Panc1 (cell line): ENCODE measurements around the gene ERC2. TPM values are rescaled to one million over a fixed set of nuclear protein-coding genes. Genes with fewer than 3 reads are reported as not detected.

Source experiments
- ATAC-seq: fragments of 200-7000 bp; cut with Tn5 transposase; 2 replicates; pipeline ENCODE4 v1.9.1; 2020; ENCODE audit warnings: mild to moderate bottlenecking, moderate library complexity
- BruUV-seq: library from RNA; stranded (reverse); fragments of 400-500 nt; replicated peaks from 2 replicates; lab custom pipeline; 2021; lab: Mats Ljungman, UMichigan
- CTCF ChIA-PET: fragments of 300-600 bp; sonication (Branson Sonifier 250); formaldehyde crosslinking; loops from one replicate; lab custom pipeline; 2022; ENCODE audit warnings: antibody characterized with exemption; lab: Charles Lee
- POLR2A ChIA-PET: fragments of 300-600 bp; sonication (Branson Sonifier 250); formaldehyde crosslinking; loops from one replicate; lab custom pipeline; 2022; ENCODE audit warnings: antibody characterized with exemption; lab: Charles Lee
- DNase-seq: peaks from one replicate; pipeline ENCODE4 v3.0.0-alpha.2; 2010; ENCODE audit warnings: low read depth, low spot score
- H3K27ac ChIP-seq: 2 replicates; pipeline ENCODE4 v1.5.1; 2011; ENCODE audit warnings: mild to moderate bottlenecking, low read length, inconsistent platforms
- H3K27me3 ChIP-seq: fragments of 200-500 bp; sonication (Bioruptor generic); 2 replicates; pipeline ENCODE4 v1.6.0; 2014; ENCODE audit warnings: low read length, inconsistent platforms; ENCODE audit not compliant: control insufficient read depth, insufficient read depth
- H3K36me3 ChIP-seq: fragments of 200-500 bp; sonication (Bioruptor generic); 2 replicates; pipeline ENCODE4 v1.5.1; 2014; ENCODE audit warnings: inconsistent platforms, mild to moderate bottlenecking, low read length, moderate library complexity; ENCODE audit not compliant: control insufficient read depth, insufficient read depth
- H3K4me1 ChIP-seq: 2 replicates; pipeline ENCODE4 v1.5.1; 2011; ENCODE audit warnings: inconsistent platforms, mild to moderate bottlenecking, low read length, moderate library complexity; ENCODE audit not compliant: control insufficient read depth, insufficient read depth
- H3K4me3 ChIP-seq, 2 experiments: 2 replicates each; pipeline ENCODE4 v1.5.1; 2011 to 2012; ENCODE audit warnings: low read depth in 2 of 2, low read length in 2 of 2, mild to moderate bottlenecking in 2 of 2, inconsistent platforms in 1 of 2, moderate library complexity in 1 of 2
- H3K9me3 ChIP-seq: fragments of 200-500 bp; sonication (Bioruptor generic); 2 replicates; pipeline ENCODE4 v1.5.1; 2014; ENCODE audit warnings: low read depth, mild to moderate bottlenecking, inconsistent platforms, low read length, moderate library complexity; ENCODE audit not compliant: control insufficient read depth, insufficient read depth
- CTCF ChIP-seq: fragments of 450-650 bp; IDR thresholded peaks from 2 replicates; pipeline ENCODE4 v1.5.1; 2017; ENCODE audit warnings: mild to moderate bottlenecking
- POLR2AphosphoS5 ChIP-seq: IDR thresholded peaks from 2 replicates; pipeline ENCODE4 v1.6.1; 2012; ENCODE audit warnings: mild to moderate bottlenecking, low read depth, low read length, moderate library complexity
- SIN3A ChIP-seq: IDR thresholded peaks from 2 replicates; pipeline ENCODE4 v1.6.1; 2012; ENCODE audit warnings: low read depth, mild to moderate bottlenecking, low read length, moderate library complexity, borderline replicate concordance; ENCODE audit not compliant: insufficient read depth
- TCF7L2 ChIP-seq: IDR thresholded peaks from 2 replicates; pipeline ENCODE4 v1.6.1; 2011; ENCODE audit warnings: mild to moderate bottlenecking, low read depth, low read length, inconsistent platforms
- in situ Hi-C: cut with HindIII; loops from 2 replicates; pipeline ENCODE4 v1.10.0; 2016; ENCODE audit warnings: low sequenced_read_pairs, low pct_unique_long_range_greater_than_20kb
- intact Hi-C: fragments of 100-400 bp; cut with micrococcal nuclease; formaldehyde crosslinking; loops from one replicate; pipeline ENCODE4 v1.10.0; 2022; ENCODE audit not compliant: unreplicated experiment
- total RNA-seq: library from RNA; stranded (reverse); gene quantifications from one replicate; pipeline ENCODE4 v1.2.1, GENCODE V29; 2021; ENCODE audit not compliant: unreplicated experiment
- TF ChIP-seq, protein P1 (sequence below), 2 experiments: IDR thresholded peaks; 2 replicates each; pipeline ENCODE4 v1.6.1; 2011 to 2012; ENCODE audit warnings: low read depth in 2 of 2, control low read depth in 1 of 2, low read length in 1 of 2, mild to moderate bottlenecking in 1 of 2, moderate library complexity in 1 of 2; ENCODE audit not compliant: insufficient read depth in 1 of 2

ERC2 gene
- total RNA-seq, 1 experiment from 2014 or later, result 0.33 TPM

DNA sequence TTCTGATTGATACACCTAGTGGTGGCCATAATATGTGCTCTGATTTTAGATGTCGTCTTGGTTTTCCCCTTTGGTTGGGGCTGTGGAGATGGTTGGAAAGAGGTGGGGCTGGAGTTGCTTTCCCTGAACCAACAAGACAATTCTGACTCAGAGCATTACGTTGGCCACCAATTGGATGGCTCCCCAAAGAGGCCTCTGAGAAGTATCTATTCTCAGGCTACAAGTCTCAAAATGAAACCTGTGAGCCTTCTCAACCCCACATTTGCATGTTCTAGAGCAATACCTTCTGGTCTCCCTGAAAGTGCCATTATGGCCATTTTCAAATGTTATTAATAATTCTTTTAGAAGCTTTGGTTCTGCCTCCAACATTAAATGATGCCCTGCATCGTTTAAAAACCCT lies 792.8 kb downstream of the ERC2 start:
- no TSS peak for BruUV-seq

GRCh38 chr3:55673764-55674163 lies 794.5 kb downstream of the ERC2 start:
- ChIA-PET CTCF (no interaction called here), POLR2A (no interaction called here)
- Histone ChIP-seq H3K4me3 (no peak overlapping the region), H3K27ac (no peak overlapping the region), H3K27me3 (no peaks in the 10 kb centered on the region), H3K9me3 (no peaks in the 10 kb centered on the region), H3K36me3 (no peaks in the 10 kb centered on the region), H3K4me1 (no peaks in the 10 kb centered on the region)
- in situ Hi-C loops (no loop called here), intact Hi-C loops (no loop called here)
- BruUV-seq, result no TSS peak
- no peak for TF ChIP-seq SIN3A
- TF ChIP-seq POLR2AphosphoS5, result no peak
- TF ChIP-seq, protein P1, sequence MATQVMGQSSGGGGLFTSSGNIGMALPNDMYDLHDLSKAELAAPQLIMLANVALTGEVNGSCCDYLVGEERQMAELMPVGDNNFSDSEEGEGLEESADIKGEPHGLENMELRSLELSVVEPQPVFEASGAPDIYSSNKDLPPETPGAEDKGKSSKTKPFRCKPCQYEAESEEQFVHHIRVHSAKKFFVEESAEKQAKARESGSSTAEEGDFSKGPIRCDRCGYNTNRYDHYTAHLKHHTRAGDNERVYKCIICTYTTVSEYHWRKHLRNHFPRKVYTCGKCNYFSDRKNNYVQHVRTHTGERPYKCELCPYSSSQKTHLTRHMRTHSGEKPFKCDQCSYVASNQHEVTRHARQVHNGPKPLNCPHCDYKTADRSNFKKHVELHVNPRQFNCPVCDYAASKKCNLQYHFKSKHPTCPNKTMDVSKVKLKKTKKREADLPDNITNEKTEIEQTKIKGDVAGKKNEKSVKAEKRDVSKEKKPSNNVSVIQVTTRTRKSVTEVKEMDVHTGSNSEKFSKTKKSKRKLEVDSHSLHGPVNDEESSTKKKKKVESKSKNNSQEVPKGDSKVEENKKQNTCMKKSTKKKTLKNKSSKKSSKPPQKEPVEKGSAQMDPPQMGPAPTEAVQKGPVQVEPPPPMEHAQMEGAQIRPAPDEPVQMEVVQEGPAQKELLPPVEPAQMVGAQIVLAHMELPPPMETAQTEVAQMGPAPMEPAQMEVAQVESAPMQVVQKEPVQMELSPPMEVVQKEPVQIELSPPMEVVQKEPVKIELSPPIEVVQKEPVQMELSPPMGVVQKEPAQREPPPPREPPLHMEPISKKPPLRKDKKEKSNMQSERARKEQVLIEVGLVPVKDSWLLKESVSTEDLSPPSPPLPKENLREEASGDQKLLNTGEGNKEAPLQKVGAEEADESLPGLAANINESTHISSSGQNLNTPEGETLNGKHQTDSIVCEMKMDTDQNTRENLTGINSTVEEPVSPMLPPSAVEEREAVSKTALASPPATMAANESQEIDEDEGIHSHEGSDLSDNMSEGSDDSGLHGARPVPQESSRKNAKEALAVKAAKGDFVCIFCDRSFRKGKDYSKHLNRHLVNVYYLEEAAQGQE (IDR thresholded peaks at IDR 0.05; ENCODE audit: insufficient read depth in 1 of 2, low read depth in 2 of 2, low read length in 1 of 2), result no peak
- TF ChIP-seq CTCF, result no peak
- TF ChIP-seq TCF7L2, result no peak
- DNase-seq (no peak), ATAC-seq (no peak)

More for the DNA sequence above, 792.8 kb downstream of the ERC2 start:
- CTCF ChIA-PET, result no interaction called here
- ATAC-seq, result no peak
- H3K27ac ChIP-seq, result no peak overlapping the region
- H3K4me1 ChIP-seq, result no peaks in the 10 kb centered on the region
- intact Hi-C loops, result no loop called here
- in situ Hi-C loops, result no loop called here
- H3K36me3 ChIP-seq, result no peaks in the 10 kb centered on the region
- no peak for DNase-seq
- no peaks in the 10 kb centered on the region for H3K9me3 ChIP-seq
- TF ChIP-seq POLR2AphosphoS5, result no peak
- TF ChIP-seq TCF7L2, result no peak
- TF ChIP-seq, protein P1 (IDR thresholded peaks at IDR 0.05; ENCODE audit: insufficient read depth in 1 of 2, low read depth in 2 of 2, low read length in 1 of 2), result no peak
- no peak for TF ChIP-seq SIN3A
- TF ChIP-seq CTCF, result no peak
- H3K27me3 ChIP-seq, result no peaks in the 10 kb centered on the region
- POLR2A ChIA-PET, result no interaction called here
- H3K4me3 ChIP-seq, result no peak overlapping the region
